ENCODE data around the gene CCR5. TPM values are rescaled to one million over a fixed set of nuclear protein-coding genes. Genes with fewer than 3 reads are reported as not detected.
"Not testable (repeated sequence)": the region's sequence is repeated elsewhere in the genome, so short reads cannot be mapped to it uniquely, and the experiment has no call there.

The CCR5 gene
- total RNA-seq, 1 experiment from 2014 or later: not detected

GRCh38 chr3:46383951-46384330, 13.2 kb downstream of the CCR5 start:
- Mint-ChIP-seq H3K4me3 (ENCODE audit: unreplicated experiment) (no peak overlapping the region), H3K27ac (ENCODE audit: low read depth, unreplicated experiment) (no peak overlapping the region), H3K27me3 (ENCODE audit: insufficient read depth, unreplicated experiment) (no peaks in the 10 kb centered on the region), H3K36me3 (ENCODE audit: insufficient read depth, unreplicated experiment) (no peaks in the 10 kb centered on the region), H3K9me3 (ENCODE audit: unreplicated experiment) (no peaks in the 10 kb centered on the region), H3K4me1 (ENCODE audit: insufficient read depth, unreplicated experiment) (peaks cover 22% of the 10 kb centered on the region)
- ChIA-PET CTCF (interaction anchor here (0.6 to 2.0 kb wide), 7 partner anchors 13 to 445 kb away, joined by 3 to 7 read pairs (median 3); partner anchors contain the start of gene CCR5), POLR2A (interaction anchor here (1.0 kb wide), 1 partner anchor 66 kb away, joined by 4 read pairs; no protein-coding TSS in a partner anchor)
- TF ChIP-seq CTCF (IDR thresholded peaks at IDR 0.05; ENCODE audit: unreplicated experiment): no peak
- DNase-seq (ENCODE audit: unreplicated experiment): no peak
- intact Hi-C loops (cut with micrococcal nuclease): no loop called here
- BruUV-seq (replicated peaks): no TSS peak

- ChIA-PET POLR2A (interaction anchor here (0.6 to 1.3 kb wide), 12 partner anchors 8 to 1606 kb away, joined by 3 to 7 read pairs (median 3); no protein-coding TSS in a partner anchor), CTCF (interaction anchor here (1.0 to 1.9 kb wide), 4 partner anchors 9 to 301 kb away, joined by 3 to 6 read pairs (median 4); no protein-coding TSS in a partner anchor)
- peak; percentile 93 for DNase-seq (ENCODE audit: unreplicated experiment)
- H3K36me3 Mint-ChIP-seq (ENCODE audit: insufficient read depth, unreplicated experiment): no peaks in the 10 kb centered on the region
- peak overlapping the region; percentile 57 for H3K4me3 Mint-ChIP-seq (ENCODE audit: unreplicated experiment)
- no peak overlapping the region for H3K27ac Mint-ChIP-seq (ENCODE audit: low read depth, unreplicated experiment)
- intact Hi-C loops (cut with micrococcal nuclease): loop anchor here (2.0 kb wide), 1 partner anchor 57 kb away; no protein-coding TSS in a partner anchor
- no peaks in the 10 kb centered on the region for H3K27me3 Mint-ChIP-seq (ENCODE audit: insufficient read depth, unreplicated experiment)
- no peaks in the 10 kb centered on the region for H3K9me3 Mint-ChIP-seq (ENCODE audit: unreplicated experiment)
- BruUV-seq (replicated peaks): no TSS peak
- no peak for TF ChIP-seq CTCF (IDR thresholded peaks at IDR 0.05; ENCODE audit: unreplicated experiment)
- peaks cover 14% of the 10 kb centered on the region for H3K4me1 Mint-ChIP-seq (ENCODE audit: insufficient read depth, unreplicated experiment)
Measured at GRCh38 chr3:46386205-46386604, 15.5 kb downstream of the CCR5 start.

GRCh38 chr3:46388847-46389246, 18.1 kb downstream of the CCR5 start:
- H3K36me3 Mint-ChIP-seq (ENCODE audit: insufficient read depth, unreplicated experiment); BruUV-seq (replicated peaks); intact Hi-C loops (cut with micrococcal nuclease); POLR2A ChIA-PET; H3K4me3 Mint-ChIP-seq (ENCODE audit: unreplicated experiment); H3K27me3 Mint-ChIP-seq (ENCODE audit: insufficient read depth, unreplicated experiment); H3K27ac Mint-ChIP-seq (ENCODE audit: low read depth, unreplicated experiment); H3K9me3 Mint-ChIP-seq (ENCODE audit: unreplicated experiment); DNase-seq (ENCODE audit: unreplicated experiment): not testable (repeated sequence)
- CTCF ChIA-PET: interaction anchor here (0.6 to 0.7 kb wide), 2 partner anchors 11 to 48 kb away, joined by 3 read pairs; no protein-coding TSS in a partner anchor
- H3K4me1 Mint-ChIP-seq (ENCODE audit: insufficient read depth, unreplicated experiment): peaks cover 24% of the 10 kb centered on the region

- Mint-ChIP-seq H3K36me3 (ENCODE audit: insufficient read depth, unreplicated experiment) (peaks cover 6% of the 10 kb centered on the region), H3K27me3 (ENCODE audit: insufficient read depth, unreplicated experiment) (no peaks in the 10 kb centered on the region), H3K27ac (ENCODE audit: low read depth, unreplicated experiment) (no peak overlapping the region), H3K9me3 (ENCODE audit: unreplicated experiment) (no peaks in the 10 kb centered on the region), H3K4me3 (ENCODE audit: unreplicated experiment) (no peak overlapping the region), H3K4me1 (ENCODE audit: insufficient read depth, unreplicated experiment) (peaks cover 24% of the 10 kb centered on the region)
- ChIA-PET POLR2A (no interaction called here), CTCF (interaction anchor here (0.6 kb wide), 1 partner anchor 48 kb away, joined by 3 read pairs; no protein-coding TSS in a partner anchor)
- no TSS peak for BruUV-seq (replicated peaks)
- DNase-seq (ENCODE audit: unreplicated experiment): no peak
- intact Hi-C loops (cut with micrococcal nuclease): no loop called here
- TF ChIP-seq CTCF (IDR thresholded peaks at IDR 0.05; ENCODE audit: unreplicated experiment): no peak
Measured at GRCh38 chr3:46389306-46389705, 18.6 kb downstream of the CCR5 start.

DNA sequence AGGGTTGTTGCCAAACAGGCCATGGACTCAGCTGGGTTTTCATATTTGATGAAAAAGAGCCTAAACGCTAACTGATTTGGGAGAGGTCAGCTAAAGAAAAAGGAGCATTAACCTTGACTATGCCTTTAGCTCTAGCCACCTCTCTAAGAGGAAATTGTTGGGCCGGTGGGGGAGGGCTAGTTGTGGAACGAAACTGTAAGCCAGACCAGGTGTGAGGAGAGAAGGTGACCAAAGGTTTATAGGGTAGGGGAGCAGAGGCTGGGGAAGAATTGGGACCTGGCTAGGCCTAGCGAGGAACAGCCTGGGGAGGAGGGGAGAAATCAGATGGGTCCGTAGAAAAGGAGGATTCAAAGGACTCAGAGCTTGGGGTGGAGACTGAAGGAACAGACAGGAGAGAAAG, 20.8 kb downstream of the CCR5 start:
- not testable (repeated sequence) for H3K36me3 Mint-ChIP-seq (ENCODE audit: insufficient read depth, unreplicated experiment)
- ChIA-PET CTCF (interaction anchor here (0.7 kb wide), 1 partner anchor 549 kb away, joined by 5 read pairs; no protein-coding TSS in a partner anchor), POLR2A (interaction anchor here (0.7 to 1.0 kb wide), 2 partner anchors 21 to 525 kb away, joined by 3 read pairs; partner anchors contain the start of gene CCR5)

More for the DNA sequence above, 20.8 kb downstream of the CCR5 start:
- intact Hi-C loops (cut with micrococcal nuclease); H3K27me3 Mint-ChIP-seq (ENCODE audit: insufficient read depth, unreplicated experiment); BruUV-seq (replicated peaks); DNase-seq (ENCODE audit: unreplicated experiment); H3K9me3 Mint-ChIP-seq (ENCODE audit: unreplicated experiment); H3K27ac Mint-ChIP-seq (ENCODE audit: low read depth, unreplicated experiment); H3K4me3 Mint-ChIP-seq (ENCODE audit: unreplicated experiment): not testable (repeated sequence)
- H3K4me1 Mint-ChIP-seq (ENCODE audit: insufficient read depth, unreplicated experiment): peaks cover 22% of the 10 kb centered on the region
